Measurements from ENCODE around the gene CEBPG. TPM values are rescaled to one million over a fixed set of nuclear protein-coding genes. Genes with fewer than 3 reads are reported as not detected.

Gene CEBPG
- total and polyA plus RNA-seq, 8 donors: 4.7 to 40.9 (median 18.0) TPM

GRCh38 chr19:33388725-33389420 is 15.4 kb downstream of the CEBPG start:
- 76 to 89% (median 83%) methylated on average over 13 to 28 of the region's 28 CpGs for WGBS, 5 donors
- TF ChIP-seq EP300 (IDR thresholded peaks at IDR 0.05) (no peak), CTCF (IDR thresholded peaks at IDR 0.05) (no peak), POLR2AphosphoS5 (IDR thresholded peaks at IDR 0.05) (no peak), POLR2A (IDR thresholded peaks at IDR 0.05) (no peak)
- peak overlapping the region in 4 of 5 donors; percentile 35 to 73 (median 51) for H3K27ac ChIP-seq
- no peak overlapping the region for H3K4me3 ChIP-seq
- DNase-seq: peak in 1 of 2 donors; percentile 16
- peaks cover 35 to 63% (median 60%) of the 10 kb centered on the region in 4 donors for H3K4me1 ChIP-seq
- no peaks in the 10 kb centered on the region for H3K9me3 ChIP-seq
- intact Hi-C loops (cut with DNase I; ENCODE audit: low total_unique reads): no loop called here
- H3K27me3 ChIP-seq: no peaks in the 10 kb centered on the region
- H3K36me3 ChIP-seq: peaks cover 9 to 40% (median 26%) of the 10 kb centered on the region in 4 donors

DNA sequence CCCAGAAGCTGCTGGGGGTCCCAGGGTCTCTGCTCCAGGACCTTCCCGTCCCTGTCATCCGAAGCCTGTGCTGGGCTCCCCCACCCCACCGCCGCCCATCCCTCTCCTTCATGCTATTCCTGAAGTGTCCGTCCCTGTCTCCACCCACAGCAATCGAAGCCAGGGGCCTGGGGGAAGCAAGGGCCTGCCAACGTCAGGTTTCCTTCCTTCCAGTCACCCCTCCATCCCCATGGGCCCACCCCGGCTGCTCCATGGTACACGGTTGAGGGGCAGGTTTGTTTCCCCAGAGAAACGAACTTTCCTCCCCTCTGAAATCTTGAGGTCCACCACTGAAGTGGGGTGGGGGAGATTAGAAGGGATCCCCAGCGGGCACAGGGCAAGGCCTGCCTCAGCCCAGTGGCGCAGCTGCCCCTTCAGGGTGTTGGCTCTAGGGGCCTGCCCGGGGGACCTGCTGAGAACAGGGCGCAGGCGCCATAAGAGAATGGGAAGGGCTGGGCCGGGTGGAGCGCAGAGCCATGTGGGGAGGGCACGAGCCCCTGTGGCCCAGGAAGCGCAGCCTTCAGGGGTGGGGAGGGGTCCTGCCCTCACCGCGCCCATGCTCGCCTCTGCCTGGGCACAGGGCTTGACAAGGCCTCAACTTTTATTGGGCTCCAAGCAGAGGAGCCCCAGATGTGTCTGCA is 16.1 kb downstream of the CEBPG start:
- Histone ChIP-seq H3K4me3 (no peak overlapping the region), H3K27me3 (no peaks in the 10 kb centered on the region), H3K27ac (peak overlapping the region; percentile 1 to 73 (median 38)), H3K4me1 (peaks cover 41 to 70% (median 67%) of the 10 kb centered on the region in 4 donors), H3K9me3 (no peaks in the 10 kb centered on the region), H3K36me3 (peaks cover 9 to 37% (median 26%) of the 10 kb centered on the region in 4 donors)
- 65 to 78% (median 76%) methylated on average over 22 of the region's 22 CpGs for WGBS, 5 donors
- intact Hi-C loops (cut with DNase I; ENCODE audit: low total_unique reads): loop anchor here (10.0 kb wide), 1 partner anchor 75 kb away; no protein-coding TSS in a partner anchor
- TF ChIP-seq POLR2A (IDR thresholded peaks at IDR 0.05): no peak
- no peak for TF ChIP-seq POLR2AphosphoS5 (IDR thresholded peaks at IDR 0.05)
- TF ChIP-seq EP300 (IDR thresholded peaks at IDR 0.05): no peak
- no peak for TF ChIP-seq CTCF (IDR thresholded peaks at IDR 0.05)
- DNase-seq: peak in 1 of 2 donors; percentile 70

GRCh38 chr19:33390101-33390907 is 16.8 kb downstream of the CEBPG start:
- H3K27ac ChIP-seq: peak overlapping the region in 4 of 5 donors; percentile 35 to 73 (median 51)
- peak in 1 of 2 donors; percentile 84 for DNase-seq
- H3K9me3 ChIP-seq: no peaks in the 10 kb centered on the region
- peaks cover 46 to 77% (median 75%) of the 10 kb centered on the region in 4 donors for H3K4me1 ChIP-seq
- H3K4me3 ChIP-seq: no peak overlapping the region
- no peaks in the 10 kb centered on the region for H3K27me3 ChIP-seq
- intact Hi-C loops (cut with DNase I; ENCODE audit: low total_unique reads): loop anchor here (10.0 kb wide), 1 partner anchor 76 kb away; no protein-coding TSS in a partner anchor
- 43 to 57% (median 54%) methylated on average over 8 to 19 of the region's 19 CpGs for WGBS, 5 donors
- TF ChIP-seq POLR2A (IDR thresholded peaks at IDR 0.05) (no peak), POLR2AphosphoS5 (IDR thresholded peaks at IDR 0.05) (peak in 1 of 3 donors; percentile 3), CTCF (IDR thresholded peaks at IDR 0.05) (no peak), EP300 (IDR thresholded peaks at IDR 0.05) (no peak)
- peaks cover 9 to 37% (median 26%) of the 10 kb centered on the region in 4 donors for H3K36me3 ChIP-seq

Data from stomach (tissue), 9 donors.